OCI-M1 (cell line): ENCODE results near the gene STRIT1.
"Not testable (repeated sequence)": the region's sequence is repeated elsewhere in the genome, so short reads cannot be mapped to it uniquely, and the experiment has no call there.

Experiments used
- DNase-seq: peaks from one replicate; lab custom pipeline; 2025; lab: John Stamatoyannopoulos, UW

Gene STRIT1

GRCh38 chr3:155313300-155313699, 19.8 kb upstream of the STRIT1 start:
- no peak for DNase-seq

GRCh38 chr3:155312781-155313180, 19.3 kb upstream of the STRIT1 start:
- DNase-seq, result no peak

- no peak for DNase-seq
Measured at GRCh38 chr3:155309581-155309980, 16.1 kb upstream of the STRIT1 start.

- DNase-seq, result no peak
Measured at GRCh38 chr3:155308831-155309230, 15.3 kb upstream of the STRIT1 start.

GRCh38 chr3:155307183-155307582, 13.7 kb upstream of the STRIT1 start:
- no peak for DNase-seq

- no peak for DNase-seq
Measured at GRCh38 chr3:155304394-155304793, 10.9 kb upstream of the STRIT1 start.

- DNase-seq, result peak; percentile 53
Measured at GRCh38 chr3:155303540-155304097, 10.1 kb upstream of the STRIT1 start.

GRCh38 chr3:155302891-155303290, 9.4 kb upstream of the STRIT1 start:
- DNase-seq, result no peak

- DNase-seq, result no peak
Measured at GRCh38 chr3:155302481-155302880, 9.0 kb upstream of the STRIT1 start.

GRCh38 chr3:155297100-155297499, 3.6 kb upstream of the STRIT1 start:
- DNase-seq, result no peak

GRCh38 chr3:155296413-155296812, 2.9 kb upstream of the STRIT1 start:
- no peak for DNase-seq

- DNase-seq, result no peak
Measured at GRCh38 chr3:155292693-155293092, 790 bp downstream of the STRIT1 start.

- DNase-seq, result no peak
Measured at GRCh38 chr3:155292133-155292532, 1.4 kb downstream of the STRIT1 start.

- no peak for DNase-seq
Measured at GRCh38 chr3:155286736-155287135, 6.7 kb downstream of the STRIT1 start.

- DNase-seq, result no peak
Measured at GRCh38 chr3:155285936-155286335, 7.5 kb downstream of the STRIT1 start.

- DNase-seq, result no peak
Measured at GRCh38 chr3:155283092-155284056, 10.1 kb downstream of the STRIT1 start.

GRCh38 chr3:155282385-155283091, 10.9 kb downstream of the STRIT1 start:
- peak; percentile 87 for DNase-seq

GRCh38 chr3:155281912-155282311, 11.6 kb downstream of the STRIT1 start:
- no peak for DNase-seq

GRCh38 chr3:155276089-155276488, 17.4 kb downstream of the STRIT1 start:
- not testable (repeated sequence) for DNase-seq

GRCh38 chr3:155275159-155275754, 18.2 kb downstream of the STRIT1 start:
- DNase-seq, result not testable (repeated sequence)

GRCh38 chr3:155274435-155274834, 19.0 kb downstream of the STRIT1 start:
- DNase-seq, result not testable (repeated sequence)

GRCh38 chr3:155271343-155271613, 22.2 kb downstream of the STRIT1 start:
- no peak for DNase-seq
